OCI-LY3 (cell line): Measurements from ENCODE around the gene NFYA.

Source experiments
- H2AFZ ChIP-seq: fragments of 200-600, 300-600 bp; shearing (Covaris generic); 2 replicates; pipeline ENCODE4 v1.6.0; 2014; ENCODE audit warnings: antibody characterized with exemption, low read depth, low read length
- H3K27ac ChIP-seq: fragments of 200-600, 300-600 bp; sonication (generic); 2 replicates; pipeline ENCODE4 v1.5.1; 2014; ENCODE audit warnings: mild to moderate bottlenecking, low read length, moderate library complexity, mixed read lengths
- H3K27me3 ChIP-seq: fragments of 200-600, 300-600 bp; sonication (generic); 2 replicates; pipeline ENCODE4 v1.6.1; 2014; ENCODE audit warnings: low read depth, low read length, mixed read lengths
- H3K36me3 ChIP-seq: fragments of 200-600, 300-600 bp; sonication (generic); replicated peaks from 2 replicates; pipeline ENCODE3; 2014; ENCODE audit warnings: low read depth, low read length, mixed read lengths
- H3K4me1 ChIP-seq: fragments of 300-600, 200-600 bp; sonication (generic); 2 replicates; pipeline ENCODE4 v1.6.1; 2014; ENCODE audit warnings: low read length, mixed read lengths
- H3K4me2 ChIP-seq: fragments of 200-600, 300-600 bp; sonication (generic); 2 replicates; pipeline ENCODE4 v1.6.1; 2014; ENCODE audit warnings: low read length, mixed read lengths
- H3K4me3 ChIP-seq: fragments of 300-600, 200-600 bp; sonication (generic); 2 replicates; pipeline ENCODE4 v1.5.1; 2014; ENCODE audit warnings: antibody characterized with exemption, mild to moderate bottlenecking, low read length, moderate library complexity
- H3K79me2 ChIP-seq: fragments of 300-600, 200-600 bp; shearing (Covaris generic); 2 replicates; pipeline ENCODE4 v1.6.1; 2014; ENCODE audit warnings: mild to moderate bottlenecking, low read length, mixed read lengths
- H3K9ac ChIP-seq: fragments of 300-600, 200-600 bp; shearing (Covaris generic); 2 replicates; pipeline ENCODE4 v1.6.0; 2014; ENCODE audit warnings: mild to moderate bottlenecking, low read length, moderate library complexity
- H3K9me3 ChIP-seq: fragments of 200-600, 300-600 bp; shearing (Covaris generic); 2 replicates; pipeline ENCODE4 v1.6.1; 2014; ENCODE audit warnings: low read length, mixed read lengths; ENCODE audit not compliant: insufficient read depth
- H4K20me1 ChIP-seq: fragments of 200-600, 300-600 bp; sonication (generic); 2 replicates; pipeline ENCODE4 v1.6.1; 2016; ENCODE audit warnings: low read length, mixed read lengths; ENCODE audit not compliant: insufficient read depth
- EZH2phosphoT487 ChIP-seq: fragments of 200-600 bp; shearing (Covaris generic); IDR thresholded peaks from 2 replicates; pipeline ENCODE4 v1.6.1; 2018; ENCODE audit warnings: antibody characterized with exemption, mixed run types, low read depth
- TF ChIP-seq, protein P1 (sequence below): fragments of 200-600, 300-600 bp; sonication (generic); IDR thresholded peaks from 2 replicates; pipeline ENCODE4 v1.5.1; 2014; ENCODE audit warnings: antibody characterized with exemption, low read length, low read depth

The NFYA gene

GRCh38 chr6:41042226-41043055 lies 30.3 kb upstream of the NFYA start, which contains the start of gene TSPO2:
Gene TSPO2 (plus strand): TSS chr6:41042467. CDS start chr6:41042986, 519 bp downstream.
- no peaks in the 10 kb centered on the region for H3K9me3 ChIP-seq
- H2AFZ ChIP-seq, result no peak within 1 kb of the TSS
- H4K20me1 ChIP-seq, result no peaks in the 10 kb centered on the region
- H3K79me2 ChIP-seq, result no peaks in the 10 kb centered on the region
- no peak for TF ChIP-seq EZH2phosphoT487
- TF ChIP-seq, protein P1, sequence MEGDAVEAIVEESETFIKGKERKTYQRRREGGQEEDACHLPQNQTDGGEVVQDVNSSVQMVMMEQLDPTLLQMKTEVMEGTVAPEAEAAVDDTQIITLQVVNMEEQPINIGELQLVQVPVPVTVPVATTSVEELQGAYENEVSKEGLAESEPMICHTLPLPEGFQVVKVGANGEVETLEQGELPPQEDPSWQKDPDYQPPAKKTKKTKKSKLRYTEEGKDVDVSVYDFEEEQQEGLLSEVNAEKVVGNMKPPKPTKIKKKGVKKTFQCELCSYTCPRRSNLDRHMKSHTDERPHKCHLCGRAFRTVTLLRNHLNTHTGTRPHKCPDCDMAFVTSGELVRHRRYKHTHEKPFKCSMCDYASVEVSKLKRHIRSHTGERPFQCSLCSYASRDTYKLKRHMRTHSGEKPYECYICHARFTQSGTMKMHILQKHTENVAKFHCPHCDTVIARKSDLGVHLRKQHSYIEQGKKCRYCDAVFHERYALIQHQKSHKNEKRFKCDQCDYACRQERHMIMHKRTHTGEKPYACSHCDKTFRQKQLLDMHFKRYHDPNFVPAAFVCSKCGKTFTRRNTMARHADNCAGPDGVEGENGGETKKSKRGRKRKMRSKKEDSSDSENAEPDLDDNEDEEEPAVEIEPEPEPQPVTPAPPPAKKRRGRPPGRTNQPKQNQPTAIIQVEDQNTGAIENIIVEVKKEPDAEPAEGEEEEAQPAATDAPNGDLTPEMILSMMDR, result no peak
- peaks cover 18% of the 10 kb centered on the region for H3K4me1 ChIP-seq
- no peak within 1 kb of the TSS for H3K9ac ChIP-seq
- H3K27ac ChIP-seq, result no peak within 1 kb of the TSS
- peaks cover 13% of the 10 kb centered on the region; the same call in 1 of the 2 replicates for H3K27me3 ChIP-seq
- H3K4me3 ChIP-seq, result no peak within 1 kb of the TSS
- no peaks in the 10 kb centered on the region for H3K36me3 ChIP-seq
- H3K4me2 ChIP-seq, result no peak within 1 kb of the TSS

DNA sequence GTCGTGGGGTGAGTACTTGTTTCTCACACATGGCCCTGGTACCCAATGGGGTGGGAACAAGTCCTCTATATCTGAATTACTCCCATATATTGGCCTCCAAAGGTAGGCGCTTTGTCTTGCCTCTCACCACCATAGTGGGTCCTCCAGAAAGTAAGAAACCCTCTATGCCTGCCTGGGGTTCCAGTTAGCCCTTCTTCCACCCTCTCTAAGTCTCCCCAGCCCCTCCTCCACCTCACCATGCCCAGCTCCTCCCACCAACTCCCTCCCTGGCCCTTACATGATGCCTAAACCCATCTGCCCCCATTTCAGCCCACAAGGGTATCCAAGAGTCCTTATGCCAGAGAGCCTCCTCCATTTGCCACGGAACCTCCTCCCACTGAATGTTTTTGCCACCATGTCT lies 29.6 kb upstream of the NFYA start:
- H3K36me3 ChIP-seq, result no peaks in the 10 kb centered on the region
- TF ChIP-seq EZH2phosphoT487, result no peak
- TF ChIP-seq, protein P1, result no peak
- H3K9me3 ChIP-seq, result no peaks in the 10 kb centered on the region
- H3K9ac ChIP-seq, result no peak overlapping the region
- no peaks in the 10 kb centered on the region for H4K20me1 ChIP-seq
- no peaks in the 10 kb centered on the region for H3K79me2 ChIP-seq
- 0 out of 2 replicates have a peak, but pooled peaks cover 6% of the 10 kb centered on the region for H3K27me3 ChIP-seq
- no peak overlapping the region for H3K4me2 ChIP-seq
- H3K27ac ChIP-seq, result no peak overlapping the region
- no peak overlapping the region for H2AFZ ChIP-seq
- H3K4me1 ChIP-seq, result peaks cover 18% of the 10 kb centered on the region
- H3K4me3 ChIP-seq, result no peak overlapping the region

- no peaks in the 10 kb centered on the region for H3K27me3 ChIP-seq
- no peaks in the 10 kb centered on the region for H4K20me1 ChIP-seq
- H3K4me1 ChIP-seq, result peaks cover 4% of the 10 kb centered on the region
- no peak overlapping the region for H2AFZ ChIP-seq
- H3K9me3 ChIP-seq, result no peaks in the 10 kb centered on the region
- H3K27ac ChIP-seq, result no peak overlapping the region
- H3K4me3 ChIP-seq, result no peak overlapping the region
- no peak overlapping the region for H3K9ac ChIP-seq
- no peaks in the 10 kb centered on the region for H3K36me3 ChIP-seq
- no peaks in the 10 kb centered on the region for H3K79me2 ChIP-seq
- H3K4me2 ChIP-seq, result no peak overlapping the region
- no peak for TF ChIP-seq EZH2phosphoT487
- TF ChIP-seq, protein P1, result no peak
These were observed 27.1 kb upstream of the NFYA start for GRCh38 chr6:41045664-41046063.

- Histone ChIP-seq H4K20me1 (no peaks in the 10 kb centered on the region), H3K9ac (no peak overlapping the region), H3K4me1 (peaks cover under 1% of the 10 kb centered on the region; the same call in 1 of the 2 replicates), H3K9me3 (no peaks in the 10 kb centered on the region), H3K79me2 (no peaks in the 10 kb centered on the region), H3K27me3 (no peaks in the 10 kb centered on the region), H3K27ac (no peak overlapping the region), H3K4me2 (no peak overlapping the region), H3K36me3 (no peaks in the 10 kb centered on the region), H2AFZ (no peak overlapping the region), H3K4me3 (no peak overlapping the region)
- TF ChIP-seq EZH2phosphoT487, result no peak
- TF ChIP-seq, protein P1, result no peak
These were observed 26.7 kb upstream of the NFYA start for GRCh38 chr6:41046084-41046483.
